Daoy (cell line): Measurements from ENCODE around the gene RAB11FIP4. TPM values are rescaled to one million over a fixed set of nuclear protein-coding genes. Genes with fewer than 3 reads are reported as not detected.

Experiments
- DNase-seq: peaks from one replicate; pipeline ENCODE4 v3.0.0-alpha.2; 2015; ENCODE audit warnings: low read depth
- total RNA-seq: library from RNA; depleted of rRNA; stranded (reverse); fragments of >200 nt; shearing (Covaris generic); gene quantifications from 2 replicates; pipeline ENCODE4 v1.2.3, GENCODE V29; 2014

The RAB11FIP4 gene
- total RNA-seq, 1 experiment from 2014 or later = 5.5 TPM

- DNase-seq = no peak
These were observed 93.3 kb downstream of the RAB11FIP4 start for GRCh38 chr17:31484821-31485220.

DNA sequence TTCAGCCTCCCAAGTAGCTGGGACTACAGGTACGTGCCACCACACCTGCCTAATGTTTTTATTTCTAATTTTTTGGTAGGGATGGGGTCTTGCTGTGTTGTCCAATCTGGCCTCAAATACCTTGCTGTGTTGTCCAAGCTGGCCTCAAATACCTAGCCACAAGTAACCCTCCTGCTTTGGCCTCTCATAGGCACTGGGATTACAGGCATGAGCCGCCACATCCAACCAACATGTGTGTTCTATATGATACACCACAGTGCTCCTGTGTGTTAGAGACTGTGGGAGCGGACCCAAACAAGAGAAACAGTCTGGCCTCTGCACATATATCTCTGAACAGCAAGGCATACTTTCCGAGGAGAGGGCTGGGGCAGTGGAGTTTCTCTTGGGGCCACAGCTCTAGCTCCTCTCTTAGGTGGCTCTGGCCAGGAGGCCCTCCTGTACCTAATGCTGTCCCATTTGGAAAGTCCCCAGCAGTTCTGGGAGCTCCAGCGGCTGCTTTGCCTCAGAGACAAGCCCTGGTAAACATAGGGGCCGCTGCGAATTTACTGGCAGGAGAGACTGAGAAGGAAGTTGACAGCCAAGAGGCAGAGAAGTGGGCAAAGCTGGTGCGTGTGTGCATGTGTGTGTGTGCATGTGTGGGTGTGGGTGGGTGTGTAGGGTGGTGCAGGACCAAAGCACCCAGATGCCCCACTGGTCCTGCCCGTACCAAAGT is 95.0 kb downstream of the RAB11FIP4 start:
- no peak for DNase-seq

DNA sequence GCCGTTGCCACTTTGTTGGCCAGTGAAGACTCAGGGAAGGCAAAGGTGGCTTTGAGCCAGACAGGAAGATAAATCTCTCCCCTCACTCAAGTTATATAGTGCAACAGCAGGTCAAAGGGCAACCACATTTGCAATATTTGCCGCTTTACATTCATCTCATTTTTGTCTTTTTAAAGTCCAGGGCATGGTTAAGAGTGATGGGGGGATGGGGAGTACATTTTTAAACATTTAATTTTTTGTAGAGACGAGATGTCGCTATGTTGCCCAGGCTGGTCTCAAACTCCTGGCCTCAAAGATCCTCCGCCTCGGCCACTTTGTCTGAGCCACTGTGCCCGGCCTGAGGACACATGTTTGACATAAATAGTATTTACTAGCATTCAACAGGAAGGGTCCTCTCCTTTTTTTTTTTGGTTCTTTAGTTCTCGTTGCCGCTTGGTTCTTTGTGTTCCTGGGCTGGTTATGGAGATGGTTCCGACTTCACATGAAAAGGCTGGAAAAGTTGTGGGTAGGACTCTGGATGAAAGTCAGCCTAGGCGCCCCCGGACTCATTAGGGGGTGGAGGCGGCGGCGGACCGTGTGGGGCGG is 95.7 kb downstream of the RAB11FIP4 start:
- DNase-seq = no peak

DNA sequence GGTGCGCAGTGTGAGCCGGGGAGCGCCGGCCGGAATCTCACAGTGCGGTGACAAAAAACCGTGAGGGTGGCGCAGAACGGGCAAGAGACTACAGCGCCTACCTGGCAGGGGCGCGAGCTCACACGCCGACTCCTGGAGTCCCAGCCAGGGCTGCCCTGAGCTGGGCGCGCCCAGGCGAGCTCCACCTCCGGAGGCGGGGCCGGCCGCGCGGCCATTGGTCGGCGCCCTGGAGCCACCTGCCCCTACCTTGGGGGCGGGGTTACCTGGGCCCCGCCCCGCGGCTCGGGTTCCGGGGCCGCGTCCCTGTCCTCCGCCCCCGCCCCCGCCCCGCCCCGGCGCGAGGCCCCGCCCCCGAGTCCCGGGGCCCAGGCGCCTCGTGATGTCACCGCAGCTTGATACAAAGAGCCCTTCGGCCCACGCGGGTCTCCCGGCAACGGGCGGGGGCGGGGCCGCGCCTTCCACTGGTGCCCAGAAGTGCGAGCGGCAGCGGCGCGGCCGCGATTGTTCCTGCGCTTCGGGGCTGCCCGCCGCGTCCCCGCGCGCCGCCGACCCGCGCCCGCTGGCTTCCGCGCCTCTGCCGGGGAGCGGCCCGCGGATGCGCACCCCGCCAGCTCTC is 96.3 kb downstream of the RAB11FIP4 start:
- peak; percentile 87 for DNase-seq

GRCh38 chr17:31488264-31488981 is 96.9 kb downstream of the RAB11FIP4 start:
- no peak for DNase-seq

DNA sequence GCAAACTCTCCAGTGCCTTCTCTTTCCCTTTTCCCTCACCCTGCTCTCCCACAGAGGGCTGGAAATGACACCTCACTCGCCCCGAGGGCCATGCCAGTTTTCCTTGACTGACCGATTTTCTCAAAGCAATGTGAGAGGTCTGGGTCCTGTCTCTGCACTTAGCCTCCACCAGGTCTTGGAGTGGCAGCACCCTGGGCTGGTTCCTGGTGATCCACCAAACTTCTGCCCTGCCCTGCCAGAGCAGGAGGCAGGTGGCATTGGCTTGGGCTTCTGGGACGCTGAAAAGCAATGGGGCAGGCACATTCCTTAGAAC is 97.5 kb downstream of the RAB11FIP4 start:
- DNase-seq = no peak

DNA sequence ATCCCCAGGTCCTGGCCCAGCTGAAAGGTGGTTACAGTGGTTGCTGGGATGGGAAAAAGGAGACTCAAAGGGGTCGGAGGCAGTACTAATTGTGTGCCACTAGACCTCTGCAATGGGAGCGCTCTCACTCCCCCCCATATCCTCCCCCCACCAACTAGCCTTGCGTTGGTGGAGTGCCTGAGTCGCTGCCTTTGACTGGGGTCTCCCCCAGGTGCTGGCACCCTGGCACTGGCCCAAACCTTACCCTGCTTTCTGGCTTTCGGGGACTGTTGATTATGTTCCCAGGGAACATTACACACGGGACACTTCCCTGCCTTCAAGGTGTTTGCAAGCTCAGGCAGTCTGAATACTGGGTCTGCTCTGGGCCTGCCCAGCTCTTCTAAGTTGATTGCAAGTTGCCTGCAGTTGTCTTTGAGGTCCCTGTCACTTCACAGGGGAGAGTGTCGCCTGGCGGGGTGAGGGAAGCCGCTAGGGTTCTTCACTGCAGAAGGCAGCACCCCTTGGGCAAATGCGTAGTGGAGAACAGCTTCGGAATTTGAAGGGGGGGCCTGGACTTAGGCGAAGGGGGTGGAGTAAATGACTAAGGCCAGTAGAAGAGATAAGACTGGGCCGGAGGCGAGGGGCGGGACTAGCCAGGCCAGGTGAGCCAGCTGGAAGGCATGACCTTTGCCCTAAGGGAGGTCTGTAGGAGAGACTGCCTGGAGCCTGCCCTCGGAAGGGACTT is 98.0 kb downstream of the RAB11FIP4 start:
- DNase-seq = no peak

GRCh38 chr17:31490019-31490650 is 98.7 kb downstream of the RAB11FIP4 start:
- DNase-seq = no peak

GRCh38 chr17:31490671-31491375 is 99.3 kb downstream of the RAB11FIP4 start:
- no peak for DNase-seq

- DNase-seq = no peak
These were observed 100.1 kb downstream of the RAB11FIP4 start for GRCh38 chr17:31491376-31492131.

DNA sequence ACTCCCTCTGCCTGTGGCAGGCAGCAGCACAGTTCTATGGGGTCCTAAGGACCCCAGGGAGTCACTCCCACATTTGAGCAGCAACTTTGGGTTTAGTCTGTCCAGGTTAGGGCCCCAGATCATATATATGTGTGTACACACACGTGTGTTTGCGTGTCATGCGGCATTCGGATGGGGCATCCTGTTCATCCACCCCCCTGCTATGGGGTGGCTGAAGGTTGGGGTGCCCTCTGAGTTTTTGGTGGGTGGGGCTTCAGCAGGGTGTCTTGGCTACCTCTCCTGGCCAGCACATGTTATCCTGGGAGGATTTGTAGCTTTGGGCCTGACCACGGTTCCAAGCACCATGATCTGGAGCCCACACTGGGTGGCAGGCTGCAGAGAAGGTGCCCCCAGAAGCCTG is 100.7 kb downstream of the RAB11FIP4 start:
- DNase-seq = no peak

- DNase-seq = no peak
These were observed 101.6 kb downstream of the RAB11FIP4 start for GRCh38 chr17:31492880-31493655.

DNA sequence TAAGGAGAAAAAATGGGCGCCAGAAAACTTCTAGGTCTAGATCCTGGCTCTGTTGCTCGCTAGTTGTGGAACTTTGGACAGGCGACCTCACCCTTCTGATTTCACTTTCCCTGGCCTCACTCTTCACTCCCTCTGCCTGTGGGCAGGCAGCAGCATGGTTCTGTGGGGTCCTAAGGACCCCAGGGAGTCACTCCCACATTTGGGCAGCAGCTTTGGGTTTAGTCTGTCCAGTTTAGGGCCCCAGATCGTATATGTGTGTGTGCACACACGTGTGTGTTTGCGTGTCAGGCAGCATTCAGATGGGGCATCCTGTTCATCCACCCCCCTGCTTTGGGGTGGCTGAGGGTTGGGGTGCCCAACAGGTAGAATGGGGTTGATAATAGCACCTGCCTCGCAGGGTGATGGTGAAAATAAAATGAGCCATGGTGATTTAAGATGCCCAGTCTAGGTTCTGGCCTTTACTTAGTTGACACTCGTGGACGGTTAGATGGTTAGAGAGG is 102.2 kb downstream of the RAB11FIP4 start:
- DNase-seq = no peak

GRCh38 chr17:31494259-31495021 is 103.0 kb downstream of the RAB11FIP4 start:
- no peak for DNase-seq

- no peak for DNase-seq
These were observed 103.8 kb downstream of the RAB11FIP4 start for GRCh38 chr17:31495022-31495885.

DNA sequence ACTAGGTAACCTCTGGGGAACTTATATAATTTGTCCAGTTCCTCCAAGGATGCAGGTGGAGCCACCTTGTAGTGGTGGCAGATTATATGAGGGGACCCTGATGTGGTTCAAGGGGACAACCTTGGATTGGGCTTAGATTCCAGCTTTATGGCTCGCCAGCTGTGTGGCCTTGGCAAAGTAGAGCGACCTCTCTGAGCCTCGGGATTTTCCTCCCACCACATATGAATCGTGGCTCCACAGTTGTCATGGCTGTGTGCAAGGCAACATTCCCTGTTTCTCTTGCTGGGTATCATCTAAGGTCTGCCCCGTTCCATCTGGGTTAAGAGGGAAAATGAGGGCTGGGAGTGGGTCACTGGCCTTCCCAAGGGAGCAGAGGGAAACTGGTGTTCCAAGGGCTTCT is 104.6 kb downstream of the RAB11FIP4 start:
- no peak for DNase-seq

- no peak for DNase-seq
These were observed 105.1 kb downstream of the RAB11FIP4 start for GRCh38 chr17:31496601-31497000.
